GM10266 (cell line): ENCODE data around the gene ZNF692.

Experiments
- DNase-seq: peaks from one replicate; pipeline ENCODE4 v3.0.0; 2012; ENCODE audit errors: extremely low spot score
- TF ChIP-seq, protein P1 (sequence below): IDR thresholded peaks from 2 replicates; pipeline ENCODE4 v1.5.1; 2012; ENCODE audit warnings: mild to moderate bottlenecking, low read depth; ENCODE audit not compliant: control insufficient read depth, insufficient read depth; ENCODE audit errors: missing control alignments

Gene ZNF692

DNA sequence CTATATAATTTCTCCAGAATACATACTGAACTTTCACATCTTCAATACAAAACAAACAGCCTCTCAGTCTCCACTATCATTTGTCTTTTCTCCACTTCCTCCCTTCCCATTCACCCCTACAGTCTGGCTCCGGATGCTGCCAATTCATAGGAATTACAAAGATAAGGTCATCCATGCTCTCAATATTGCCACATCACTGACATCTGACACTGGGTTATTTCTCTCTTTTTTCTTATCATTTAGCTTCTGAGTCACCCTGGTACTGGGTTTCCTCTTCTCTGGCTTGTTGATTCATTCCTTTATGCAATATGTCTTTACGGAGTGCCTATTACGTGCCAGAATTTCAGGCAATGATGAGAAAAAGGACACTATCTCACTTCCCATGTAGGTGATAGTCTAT, 30.0 kb downstream of the ZNF692 start:
- DNase-seq: no peak

DNA sequence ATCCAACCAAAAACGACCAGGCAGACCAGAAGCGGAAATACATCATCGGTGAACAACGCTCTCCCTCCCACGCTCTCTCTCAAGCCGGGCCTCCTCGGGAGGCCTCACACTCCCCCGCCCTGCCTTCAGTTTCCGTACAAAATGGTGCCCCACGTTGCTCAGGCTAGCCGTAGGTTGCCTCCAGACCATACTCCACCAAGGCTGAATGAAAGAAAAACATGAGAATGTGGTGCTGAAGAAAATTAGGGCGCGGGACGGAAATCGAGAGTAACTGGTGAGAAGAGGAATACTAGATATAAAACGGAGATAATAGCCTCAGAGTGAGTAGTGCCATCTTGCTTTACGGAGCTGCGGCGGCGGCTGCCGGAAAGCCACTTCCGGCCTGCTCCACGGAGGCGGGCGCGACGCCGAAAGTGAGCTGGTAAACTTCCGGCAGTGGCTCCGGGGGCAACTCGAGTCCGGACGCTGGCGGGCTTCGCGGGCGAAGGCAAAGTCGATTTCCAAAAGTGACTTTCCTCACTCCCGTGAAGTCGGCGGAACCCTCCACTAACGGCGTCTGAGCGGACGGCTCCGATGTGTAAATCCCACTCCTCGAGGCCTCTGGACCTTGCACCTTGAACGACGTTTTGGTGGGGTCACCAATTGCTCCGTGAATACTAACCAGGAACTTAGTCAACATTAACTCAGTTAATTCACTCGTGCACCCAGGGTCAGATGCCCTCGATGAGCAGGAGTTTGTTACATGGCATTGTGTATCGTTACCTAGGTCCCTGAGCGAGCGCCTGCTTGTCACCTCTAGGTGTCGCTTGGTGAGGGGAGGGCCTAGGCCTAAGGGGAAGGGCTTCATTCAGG, 32.8 kb downstream of the ZNF692 start, which contains the start of gene SH3BP5L:
Gene SH3BP5L (minus strand): TSS at position 7 of the 852 bp plus-strand sequence. CDS start 980 bp downstream, outside the sequence.
- DNase-seq: peak; percentile 95
- TF ChIP-seq, protein P1, sequence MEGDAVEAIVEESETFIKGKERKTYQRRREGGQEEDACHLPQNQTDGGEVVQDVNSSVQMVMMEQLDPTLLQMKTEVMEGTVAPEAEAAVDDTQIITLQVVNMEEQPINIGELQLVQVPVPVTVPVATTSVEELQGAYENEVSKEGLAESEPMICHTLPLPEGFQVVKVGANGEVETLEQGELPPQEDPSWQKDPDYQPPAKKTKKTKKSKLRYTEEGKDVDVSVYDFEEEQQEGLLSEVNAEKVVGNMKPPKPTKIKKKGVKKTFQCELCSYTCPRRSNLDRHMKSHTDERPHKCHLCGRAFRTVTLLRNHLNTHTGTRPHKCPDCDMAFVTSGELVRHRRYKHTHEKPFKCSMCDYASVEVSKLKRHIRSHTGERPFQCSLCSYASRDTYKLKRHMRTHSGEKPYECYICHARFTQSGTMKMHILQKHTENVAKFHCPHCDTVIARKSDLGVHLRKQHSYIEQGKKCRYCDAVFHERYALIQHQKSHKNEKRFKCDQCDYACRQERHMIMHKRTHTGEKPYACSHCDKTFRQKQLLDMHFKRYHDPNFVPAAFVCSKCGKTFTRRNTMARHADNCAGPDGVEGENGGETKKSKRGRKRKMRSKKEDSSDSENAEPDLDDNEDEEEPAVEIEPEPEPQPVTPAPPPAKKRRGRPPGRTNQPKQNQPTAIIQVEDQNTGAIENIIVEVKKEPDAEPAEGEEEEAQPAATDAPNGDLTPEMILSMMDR: peak; percentile 86

More for the DNA sequence above, 30.0 kb downstream of the ZNF692 start:
- TF ChIP-seq, protein P1: no peak

GRCh38 chr1:248825573-248825908, 33.3 kb downstream of the ZNF692 start:
- DNase-seq: no peak
- TF ChIP-seq, protein P1: no peak

- TF ChIP-seq, protein P1: no peak
- DNase-seq: no peak
Observed at GRCh38 chr1:248825136-248825535, 33.7 kb downstream of the ZNF692 start.

GRCh38 chr1:248824701-248825100, 34.2 kb downstream of the ZNF692 start:
- TF ChIP-seq, protein P1: no peak
- no peak for DNase-seq

DNA sequence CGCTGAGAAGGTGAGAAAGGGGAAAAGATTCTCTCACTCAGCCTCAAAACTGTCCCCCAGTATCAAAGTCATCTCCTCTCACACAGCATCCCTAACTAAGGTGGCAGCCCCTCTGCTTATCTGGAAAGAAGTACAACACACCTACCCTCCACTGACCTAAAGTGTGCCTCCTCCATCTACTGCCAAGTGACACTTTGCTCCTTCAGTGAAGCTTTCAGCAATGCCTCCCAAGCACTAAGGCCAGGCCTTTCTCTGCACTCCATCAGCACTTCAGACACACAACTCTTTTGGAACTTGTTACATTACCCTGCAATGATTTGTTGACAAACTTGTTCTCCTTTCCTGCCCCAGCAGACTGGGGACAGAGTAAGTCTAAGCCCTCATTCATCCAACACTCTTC, 34.6 kb downstream of the ZNF692 start:
- no peak for DNase-seq
- TF ChIP-seq, protein P1: no peak

DNA sequence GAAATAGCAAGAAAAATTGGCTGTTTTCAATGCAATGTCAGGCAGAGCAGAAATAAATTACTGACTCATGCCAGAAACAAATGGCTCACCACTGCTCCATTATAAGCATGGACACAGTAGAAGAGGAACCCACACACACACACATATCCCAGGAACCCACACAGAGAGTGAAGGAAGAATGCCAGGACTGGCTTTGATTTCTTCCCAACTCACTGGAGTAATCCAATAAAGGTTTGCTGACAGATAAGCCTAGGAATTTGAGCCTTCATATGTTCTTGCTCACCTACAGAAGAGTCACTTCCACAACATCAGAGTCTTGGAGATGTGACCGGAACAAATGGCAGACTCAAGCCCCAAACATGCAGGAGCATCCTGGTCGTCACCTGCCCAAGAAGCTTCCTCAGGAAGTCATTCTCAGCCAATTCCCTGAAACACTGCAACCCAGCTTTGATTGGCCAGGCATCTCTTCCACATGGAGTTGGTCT, 35.3 kb downstream of the ZNF692 start:
- no peak for DNase-seq

More for the DNA sequence above, 35.3 kb downstream of the ZNF692 start:
- TF ChIP-seq, protein P1: no peak
